Esophagus mucosa (tissue), 1 donor: ENCODE data around the gene OSBPL5. TPM values are rescaled to one million over a fixed set of nuclear protein-coding genes. Genes with fewer than 3 reads are reported as not detected.

Experiments
- ATAC-seq: fragments of 200-7000 bp; cut with Tn5 transposase; one replicate; pipeline ENCODE4 v1.9.1; 2020
- total RNA-seq: library from RNA; stranded (reverse); gene quantifications from one replicate; pipeline ENCODE4 v1.2.4, GENCODE V29; 2023
- donor health status: DM: yes; HTN: yes; CAD: no.

The OSBPL5 gene
- total RNA-seq, 1 donor from 2014 or later: 13.4 TPM

DNA sequence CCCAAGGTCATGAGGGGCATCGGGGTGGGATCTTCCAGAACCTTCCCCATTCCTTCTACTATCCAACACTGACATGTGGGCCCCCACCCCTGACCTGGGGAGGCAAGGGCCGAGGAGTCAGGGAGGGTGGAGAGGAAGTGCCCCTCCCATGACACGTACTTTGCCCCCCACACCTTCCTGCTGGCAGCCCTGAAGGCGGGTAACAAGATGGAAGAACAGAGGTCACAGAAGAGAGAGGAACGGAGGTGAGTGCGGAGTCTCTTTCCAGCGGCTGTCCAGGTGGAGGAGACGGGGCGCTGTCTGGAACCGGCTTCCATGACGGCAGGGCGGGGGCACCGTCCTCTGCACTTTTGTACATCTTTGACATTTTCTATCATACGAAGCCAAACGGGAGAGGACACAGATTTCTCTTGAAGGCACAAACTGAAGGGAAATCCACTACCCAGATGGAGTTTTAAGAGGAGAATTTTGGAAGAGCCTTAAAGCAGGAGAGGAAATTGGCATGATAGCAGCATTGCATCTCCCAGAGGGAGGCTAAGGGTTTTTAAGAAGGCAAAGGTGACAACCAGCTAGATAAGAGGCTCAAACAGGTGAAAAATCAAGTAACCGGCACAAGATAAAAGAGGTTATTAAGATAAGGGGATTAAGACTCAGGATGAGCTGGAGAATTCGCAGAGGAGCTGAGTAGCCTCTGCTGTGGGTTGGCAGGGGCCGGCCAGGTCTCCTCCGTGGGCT lies 16.7 kb downstream of the OSBPL5 start:
- no peak for ATAC-seq

- ATAC-seq: no peak
Measured at GRCh38 chr11:3147626-3148025, 17.5 kb downstream of the OSBPL5 start.

DNA sequence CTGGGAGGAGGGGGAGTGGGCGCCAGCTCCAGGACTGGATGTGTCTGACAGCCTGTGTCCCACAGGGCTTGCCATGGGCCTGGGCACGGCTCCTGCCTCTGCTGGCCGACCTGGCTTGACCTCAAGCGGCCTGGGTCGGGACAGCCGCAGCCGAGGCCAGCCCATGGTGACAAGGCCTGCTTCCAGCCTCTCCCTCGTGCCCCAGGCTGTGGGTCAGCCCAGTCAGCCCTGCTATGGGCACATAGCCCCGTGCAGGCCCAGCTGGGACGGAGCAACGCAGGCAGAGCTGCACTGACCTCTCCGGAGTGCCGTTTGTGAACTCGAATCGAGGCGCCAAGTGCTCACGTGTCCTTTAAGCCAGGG lies 17.9 kb downstream of the OSBPL5 start:
- no peak for ATAC-seq

DNA sequence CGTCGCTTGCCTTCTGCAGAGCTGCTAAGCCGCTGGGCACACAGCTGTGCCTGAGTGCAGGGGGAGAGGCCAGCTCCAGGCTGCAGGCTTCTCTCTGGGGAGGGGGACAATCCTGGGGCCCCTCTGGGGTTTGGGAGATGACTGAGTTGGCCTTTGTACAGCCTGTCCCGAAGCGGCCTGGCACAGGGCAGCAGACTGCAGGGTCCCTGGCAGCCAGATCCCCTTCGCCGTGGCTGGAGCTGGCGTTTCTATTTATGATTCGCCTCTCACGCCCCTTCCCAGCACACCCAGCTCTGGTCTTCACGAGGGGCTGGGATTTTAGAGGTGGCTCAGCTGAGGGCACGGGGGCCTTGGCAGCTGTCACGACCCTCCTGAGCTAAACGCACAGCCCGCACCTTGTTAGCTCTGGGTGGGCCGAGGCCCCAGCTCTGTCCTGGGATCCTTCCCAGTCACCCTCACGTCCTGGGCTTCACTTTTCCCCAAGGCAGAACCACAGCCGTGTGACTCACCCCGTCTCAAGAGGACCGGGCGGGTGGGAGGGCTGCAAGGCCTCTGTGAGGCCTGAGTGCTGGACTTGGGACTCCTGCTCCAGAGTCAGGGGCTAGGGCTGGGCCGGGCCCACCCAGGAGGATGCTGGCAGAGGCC lies 18.4 kb downstream of the OSBPL5 start:
- no peak for ATAC-seq

GRCh38 chr11:3145206-3145520 lies 19.9 kb downstream of the OSBPL5 start:
- no peak for ATAC-seq

- ATAC-seq: no peak
Measured at GRCh38 chr11:3144296-3145205, 20.6 kb downstream of the OSBPL5 start.

DNA sequence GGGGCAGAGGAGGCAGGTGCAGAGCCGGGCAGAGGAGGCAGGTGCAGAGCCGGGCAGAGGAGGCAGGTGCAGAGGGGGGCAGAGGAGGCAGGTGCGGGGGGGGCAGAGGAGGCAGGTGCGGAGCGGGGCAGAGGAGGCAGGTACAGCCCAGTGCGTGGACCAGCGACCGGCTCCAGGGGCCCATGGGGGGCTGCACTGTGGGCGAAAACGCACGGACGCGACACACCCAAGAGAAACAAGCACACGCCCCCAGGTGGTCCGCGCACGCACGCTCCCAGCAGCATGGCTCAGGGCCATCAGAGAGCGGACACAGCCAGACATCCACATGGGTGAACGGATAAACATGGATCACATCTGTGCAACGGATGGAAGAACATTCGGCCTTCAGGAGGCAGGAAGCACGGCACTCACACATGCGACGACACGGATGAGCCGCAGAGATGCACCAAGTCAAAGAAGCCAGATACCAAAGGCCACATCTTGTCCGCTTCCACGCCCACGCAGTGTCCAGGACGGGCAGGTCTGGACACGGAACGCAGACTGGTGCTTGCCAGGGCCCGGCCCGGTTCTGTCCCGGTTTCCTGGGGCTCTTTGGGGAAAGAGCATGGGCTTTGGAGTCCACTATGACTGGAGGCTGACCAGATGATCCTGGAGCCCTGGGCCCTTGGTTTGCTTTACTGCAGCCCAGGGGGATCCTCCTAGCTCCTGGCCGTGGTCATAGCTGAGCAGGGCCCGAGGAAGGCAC lies 21.8 kb downstream of the OSBPL5 start:
- ATAC-seq: no peak

DNA sequence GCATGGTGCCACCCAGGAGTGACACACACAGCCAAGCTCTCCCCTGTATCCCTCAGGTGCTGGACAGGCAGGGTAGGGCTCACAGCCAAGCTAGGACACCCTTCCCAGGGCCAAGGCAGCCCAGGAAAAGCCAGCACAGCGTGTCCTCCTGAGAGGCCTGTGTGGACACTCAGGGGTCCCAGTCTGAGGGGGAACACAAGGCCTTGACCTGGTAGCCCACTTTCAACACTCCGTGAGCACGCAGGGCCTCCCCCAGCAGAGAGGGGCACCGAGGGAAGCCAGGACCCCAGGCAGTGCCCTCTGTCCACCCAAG lies 24.9 kb downstream of the OSBPL5 start:
- ATAC-seq: no peak

DNA sequence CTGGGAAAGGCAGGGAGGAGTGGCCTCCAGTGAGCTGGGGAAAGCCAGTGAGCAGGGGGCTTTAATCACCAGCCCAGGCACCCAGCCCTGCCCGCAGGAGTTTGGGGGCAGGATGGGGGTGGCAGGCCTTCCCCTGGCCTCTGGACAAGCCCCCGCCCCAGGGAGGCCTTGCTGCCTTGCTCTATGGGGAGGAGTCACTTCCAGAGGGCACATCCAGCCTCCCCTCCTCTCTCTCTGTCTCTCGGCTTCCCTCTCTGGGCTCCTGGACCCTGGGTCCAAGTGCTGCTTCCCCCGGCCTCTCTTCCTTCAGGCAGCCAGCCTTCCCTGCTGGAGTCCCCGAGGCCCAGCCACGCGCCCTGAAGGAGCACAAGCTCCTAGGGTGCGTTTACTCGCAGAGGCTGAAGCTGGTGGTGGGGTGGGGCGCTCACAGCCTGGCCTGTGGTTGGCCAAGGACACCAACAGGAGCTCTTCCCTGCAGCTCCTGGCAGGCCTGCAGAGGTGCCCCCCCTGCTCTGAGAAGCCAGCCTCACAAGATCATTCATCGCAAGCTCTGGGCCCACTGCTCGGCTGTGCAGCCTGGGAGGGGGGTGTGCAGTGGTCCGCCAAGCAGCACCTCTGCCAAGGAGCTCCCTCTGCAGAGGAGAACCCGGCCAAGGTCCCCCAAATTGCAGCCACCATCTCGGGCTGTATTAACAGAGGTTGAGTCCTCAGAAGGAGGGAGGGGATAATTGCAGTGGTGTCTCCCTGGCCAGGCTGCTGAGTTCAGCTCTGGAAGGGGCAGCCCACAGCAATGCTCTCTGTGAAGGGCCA lies 25.4 kb downstream of the OSBPL5 start:
- ATAC-seq: no peak

DNA sequence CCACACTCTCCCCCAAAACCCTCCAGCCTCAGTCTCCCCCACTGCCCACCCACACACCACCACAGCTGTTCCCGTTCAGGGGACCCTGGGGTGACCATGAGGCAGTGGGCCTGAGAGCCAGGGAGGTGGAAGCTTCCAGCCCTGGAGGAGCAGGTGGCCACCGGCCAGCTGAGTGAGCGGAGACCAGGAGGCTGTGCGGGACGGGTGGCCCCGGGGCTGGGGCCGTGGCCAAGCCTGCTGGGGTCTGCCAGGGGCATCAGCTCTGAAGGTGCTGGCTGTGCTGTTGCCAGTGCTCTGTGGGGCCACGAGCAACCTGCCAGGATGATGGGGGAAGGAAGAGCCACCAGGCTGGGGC lies 26.0 kb downstream of the OSBPL5 start:
- no peak for ATAC-seq

DNA sequence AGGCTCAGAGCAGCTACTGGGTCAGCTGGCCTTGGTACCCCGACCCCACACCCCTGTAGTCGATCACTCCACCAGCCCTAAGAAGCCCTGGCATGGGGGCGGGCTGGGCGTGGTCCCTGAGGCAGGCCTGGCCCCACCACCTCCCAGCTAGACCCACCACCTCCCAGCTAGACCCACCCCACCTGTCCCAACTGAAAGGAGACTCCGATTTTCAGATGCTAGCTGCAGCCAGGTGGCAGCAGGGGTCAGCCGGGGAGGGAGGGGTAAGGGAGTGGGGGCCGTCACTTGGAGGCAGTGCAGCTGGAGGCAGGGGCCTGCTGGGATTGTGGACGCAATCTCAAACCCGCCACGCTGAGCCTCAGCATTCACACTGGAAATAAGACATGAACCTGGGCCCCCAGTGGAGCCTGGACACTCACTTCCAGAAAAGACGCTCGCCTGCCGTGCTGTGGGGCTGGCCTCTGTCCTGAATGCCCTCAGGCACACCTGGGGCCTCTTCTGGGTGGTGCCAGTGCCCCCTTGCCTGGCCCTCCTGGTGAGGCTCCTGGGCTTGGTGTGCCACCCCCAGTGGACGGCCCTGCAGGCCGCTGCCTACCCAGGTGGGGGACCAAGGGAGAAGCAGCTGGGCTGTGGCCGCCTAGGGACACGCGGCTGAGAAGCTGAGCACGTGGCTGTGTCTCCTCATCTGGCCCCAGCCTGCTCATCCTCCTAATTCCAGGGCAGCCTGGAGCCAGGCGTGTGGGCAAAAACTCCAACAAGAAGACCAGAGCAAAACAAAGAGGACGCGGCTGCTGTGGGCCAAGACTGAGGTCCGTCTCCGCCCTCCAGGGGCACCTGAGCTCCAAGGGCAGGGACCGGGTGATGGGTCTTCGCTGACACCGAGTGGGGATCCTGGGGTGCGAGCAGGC lies 26.7 kb downstream of the OSBPL5 start:
- ATAC-seq: no peak

DNA sequence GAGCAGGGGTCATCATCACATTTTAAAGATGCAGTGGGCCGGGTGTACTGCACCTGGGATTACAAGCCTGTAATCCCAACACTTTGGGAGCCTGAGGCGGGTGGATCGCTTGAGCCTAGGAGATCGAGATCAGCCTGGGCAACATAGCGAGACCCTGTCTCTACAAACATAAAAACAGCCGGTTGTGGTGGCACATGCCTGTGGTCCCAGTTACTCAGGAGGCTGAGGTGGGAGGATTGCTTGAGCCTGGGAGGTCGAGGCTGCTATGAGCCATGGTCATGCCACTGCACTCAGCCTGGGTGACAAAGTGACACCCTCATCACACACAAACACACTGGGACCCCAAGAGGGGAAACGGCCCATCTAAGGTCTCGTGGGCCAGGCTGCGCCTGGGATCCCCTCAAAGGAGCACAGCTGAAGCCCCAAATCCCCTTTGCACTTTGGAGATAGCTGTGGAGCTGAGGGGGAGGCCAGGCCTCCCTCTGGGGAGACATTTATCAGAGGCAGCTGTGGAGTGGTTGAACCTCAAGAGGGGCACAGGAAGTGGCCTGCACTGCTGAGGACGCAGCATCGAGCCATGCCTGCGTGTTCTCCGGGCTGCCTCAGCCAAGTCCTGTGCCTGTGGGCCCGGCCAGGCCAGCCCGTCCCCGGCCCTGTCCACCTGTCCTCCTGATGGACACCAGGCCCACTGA lies 27.5 kb downstream of the OSBPL5 start:
- ATAC-seq: no peak

GRCh38 chr11:3136546-3137455 lies 28.3 kb downstream of the OSBPL5 start:
- no peak for ATAC-seq

- ATAC-seq: no peak
Measured at GRCh38 chr11:3135481-3136440, 29.3 kb downstream of the OSBPL5 start.

GRCh38 chr11:3134651-3135480 lies 30.2 kb downstream of the OSBPL5 start:
- no peak for ATAC-seq

DNA sequence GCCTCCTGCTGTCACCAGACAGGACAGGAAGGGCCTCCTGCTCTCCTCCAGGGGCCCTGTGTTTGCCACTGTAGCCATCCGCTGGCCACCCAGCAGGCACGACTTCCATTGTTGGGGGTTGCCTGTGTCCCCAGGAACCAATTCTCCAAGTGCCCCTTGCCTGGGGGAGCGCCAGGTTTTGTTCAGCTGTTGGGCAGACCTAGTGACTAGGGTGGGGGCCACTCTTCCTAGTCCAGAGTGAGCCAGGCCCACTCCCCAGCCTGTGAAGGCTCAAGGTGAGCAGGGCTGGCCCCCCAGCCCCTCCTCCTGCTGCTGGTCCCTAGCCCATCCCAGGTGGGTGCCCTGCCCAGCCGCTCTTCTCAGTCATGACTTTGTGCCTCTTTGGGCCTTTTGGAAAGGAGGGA lies 30.9 kb downstream of the OSBPL5 start:
- no peak for ATAC-seq
